Heart right ventricle (tissue), 16 donors: ENCODE results near the gene SLCO2B1. TPM values are rescaled to one million over a fixed set of nuclear protein-coding genes. Genes with fewer than 3 reads are reported as not detected.
A peak's percentile ranks its signal among the peaks of the same experiment; 100 is the strongest.

Experiments
- ATAC-seq, 8 donors: fragments of 200-7000 bp; cut with Tn5 transposase; one replicate each; pipeline ENCODE4 v1.9.1; 2020; ENCODE audit warnings: mild to moderate bottlenecking in 8 of 8, moderate library complexity in 8 of 8, moderate number of reproducible peaks in 1 of 8
- DNase-seq, 2 donors: peaks; one replicate each; pipeline ENCODE4 v3.0.0-alpha.2; 2020
- H3K27ac ChIP-seq, 10 donors: fragments of 200-600 bp; sonication (generic) in 2 of 10; one replicate each; pipeline versions ENCODE4 v1.5.0 to v1.8.0; 2020 to 2022; ENCODE audit warnings: mild to moderate bottlenecking in 3 of 10
- H3K27me3 ChIP-seq, 7 donors: fragments of 200-600 bp; one replicate each; pipeline ENCODE4 v1.8.0; 2021 to 2022; ENCODE audit warnings: mild to moderate bottlenecking in 2 of 7
- H3K36me3 ChIP-seq, 9 donors: fragments of 200-600 bp; sonication (generic) in 1 of 9; one replicate each; pipeline versions ENCODE4 v1.5.0 to v1.8.0; 2020 to 2022; ENCODE audit warnings: mild to moderate bottlenecking in 2 of 9
- H3K4me1 ChIP-seq, 9 donors: fragments of 200-600 bp; sonication (generic) in 1 of 9; one replicate each; pipeline versions ENCODE4 v1.5.0 to v1.8.0; 2020 to 2022; ENCODE audit warnings: mild to moderate bottlenecking in 4 of 9
- H3K4me3 ChIP-seq, 10 donors: fragments of 200-600 bp; sonication (generic) in 2 of 10; one replicate each; pipeline versions ENCODE4 v1.5.0 to v1.8.0; 2020 to 2022; ENCODE audit warnings: mild to moderate bottlenecking in 7 of 10, moderate library complexity in 2 of 10
- H3K9me3 ChIP-seq, 11 donors: fragments of 200-600 bp in 10 of 11; sonication (generic) in 2 of 11; one replicate each; pipeline versions ENCODE4 v1.5.0 to v1.8.0; 2013 to 2022; ENCODE audit warnings: mild to moderate bottlenecking in 2 of 11, control low read depth in 1 of 11, moderate library complexity in 1 of 11
- CTCF ChIP-seq, 9 donors: fragments of 200-600 bp; sonication (generic) in 2 of 9; IDR thresholded peaks; one replicate each; pipeline versions ENCODE4 v1.5.0 to v1.8.0; 2021 to 2022; ENCODE audit warnings: antibody characterized with exemption in 9 of 9, mild to moderate bottlenecking in 5 of 9, moderate library complexity in 1 of 9
- WGBS, 2 donors: extraction: QIAGEN DNeasy Blood & Tissue Kit; methylation state at CpG; one replicate each; pipeline ENCODE4 v1.1.7; 2013; ENCODE audit warnings: inconsistent platforms in 1 of 2; 5-methylcytosine and 5-hydroxymethylcytosine counted together
- intact Hi-C, 10 donors: fragments of 100-400 bp; cut with DNase I; formaldehyde crosslinking; loops; one replicate each; pipeline versions ENCODE4 v1.11.1 to v1.14.2; 2022
- polyA plus RNA-seq, 2 donors: library from polyadenylated mRNA; stranded (reverse); fragments of 200-250 nt; gene quantifications; one replicate each; pipeline ENCODE4 v1.2.3, GENCODE V29; 2013
- total RNA-seq, 10 donors: library from RNA; stranded (reverse); fragmentation: NEBNext Ultra II Directional in 3 of 10; extraction: Animal tissue kit (Norgen Biotek cat#: 25700) in 3 of 10; gene quantifications; one replicate each; pipeline versions ENCODE4 v1.2.1 to v1.2.4, GENCODE V29; 2021 to 2023
- donor health status: Arrhythmogenic right ventricular cardiomyopathy.
- donor health status: ischemic (EF 13 %, LVEDD 7.1; RV severe dilation, severe dysfunction).
- donor health status: healthy with polysubstance abuse.
- donor health status: DM: no; HTN: yes; CAD: no.
- donor health status: DM: no; HTN: no; CAD: no.
- donor health status: ischemic (EF 25% LVEDD 6.9; RV normal size, moderate dysfunction).
- donor health status: ischemic (EF 25% LVEDD 5.7; RV mildly dilated, moderate dysfunction).
- donor health status: healthy.
- donor health status: DM: yes; HTN: yes; CAD: no.
- donor health status: Ischemic cardiomyopathy.
- donor health status: ischemic (EF 35%, LVEDD 5.7; RV mildly dilated, moderate dysfunction).
- donor health status: nonischemic (EF 11% LVEDD 7.7; RV severe dilation, severe dysfunction).
- donor health status: DM: yes; HTN: yes; CAD: no.
- donor health status: PGD.
- donor health status: ischemic (EF 29% LVEDD 5.4; RV normal size, mild dysfunction).
- donor health status: nonischemic (EF 23%, LVEDD 6.1; RV moderate dilation, normal function).

Gene SLCO2B1
- total and polyA plus RNA-seq, 12 donors = 5.2 to 69.0 (median 16.9) TPM

DNA sequence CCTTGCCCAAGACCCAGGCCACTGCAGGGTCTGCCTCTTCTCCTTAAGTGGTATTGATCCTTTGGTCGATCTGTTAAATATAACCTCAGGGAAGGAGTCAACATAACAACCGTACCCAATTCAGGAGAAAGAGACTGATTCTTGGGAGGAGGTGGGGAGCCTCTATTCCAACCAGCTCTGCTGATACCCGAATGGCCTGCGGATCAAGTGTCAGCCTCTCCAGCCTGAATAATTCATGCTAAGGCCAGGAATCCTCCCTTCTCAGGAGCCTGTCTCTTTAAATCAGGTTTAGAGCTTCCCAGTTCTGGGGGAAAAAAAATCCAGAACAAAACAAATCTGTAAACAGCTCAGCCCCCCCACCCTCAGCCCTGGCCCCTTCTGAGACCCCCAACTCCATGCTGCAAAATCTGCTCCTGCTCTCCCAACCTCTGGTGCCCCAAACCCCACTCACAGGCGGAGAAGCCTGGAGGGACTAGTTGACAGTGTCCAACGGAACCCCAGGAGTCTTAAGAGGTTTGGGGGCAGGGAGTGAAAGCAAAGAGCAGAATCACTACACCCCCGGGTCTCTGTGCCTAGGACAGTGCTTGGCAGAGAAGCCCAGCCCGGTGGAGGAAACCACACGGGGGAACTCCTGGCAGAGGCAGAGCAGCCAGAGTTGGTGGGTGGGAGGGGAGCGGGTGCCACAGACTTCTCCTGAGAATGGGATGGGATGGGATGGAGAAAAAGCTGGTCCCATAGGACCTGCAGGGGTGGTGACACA, 88.8 kb downstream of the SLCO2B1 start:
- no peaks in the 10 kb centered on the region for H3K9me3 ChIP-seq
- no peak overlapping the region for H3K27ac ChIP-seq
- DNase-seq (no peak), ATAC-seq (no peak)
- H3K36me3 ChIP-seq = no peaks in the 10 kb centered on the region
- H3K4me3 ChIP-seq = no peak overlapping the region
- peaks cover 10 to 75% (median 59%) of the 10 kb centered on the region in 7 donors for H3K27me3 ChIP-seq
- 52% methylated on average over 10 of the region's 10 CpGs for WGBS, 2 donors
- peaks cover 0 to 13% (median 8%) of the 10 kb centered on the region in 9 donors for H3K4me1 ChIP-seq
- TF ChIP-seq CTCF (IDR thresholded peaks at IDR 0.05) = no peak
- intact Hi-C loops = loop anchor here in 6 of 10 donors (2.0 to 10.0 kb wide), 6 partner anchors 32 to 315 kb away; no protein-coding TSS in a partner anchor

DNA sequence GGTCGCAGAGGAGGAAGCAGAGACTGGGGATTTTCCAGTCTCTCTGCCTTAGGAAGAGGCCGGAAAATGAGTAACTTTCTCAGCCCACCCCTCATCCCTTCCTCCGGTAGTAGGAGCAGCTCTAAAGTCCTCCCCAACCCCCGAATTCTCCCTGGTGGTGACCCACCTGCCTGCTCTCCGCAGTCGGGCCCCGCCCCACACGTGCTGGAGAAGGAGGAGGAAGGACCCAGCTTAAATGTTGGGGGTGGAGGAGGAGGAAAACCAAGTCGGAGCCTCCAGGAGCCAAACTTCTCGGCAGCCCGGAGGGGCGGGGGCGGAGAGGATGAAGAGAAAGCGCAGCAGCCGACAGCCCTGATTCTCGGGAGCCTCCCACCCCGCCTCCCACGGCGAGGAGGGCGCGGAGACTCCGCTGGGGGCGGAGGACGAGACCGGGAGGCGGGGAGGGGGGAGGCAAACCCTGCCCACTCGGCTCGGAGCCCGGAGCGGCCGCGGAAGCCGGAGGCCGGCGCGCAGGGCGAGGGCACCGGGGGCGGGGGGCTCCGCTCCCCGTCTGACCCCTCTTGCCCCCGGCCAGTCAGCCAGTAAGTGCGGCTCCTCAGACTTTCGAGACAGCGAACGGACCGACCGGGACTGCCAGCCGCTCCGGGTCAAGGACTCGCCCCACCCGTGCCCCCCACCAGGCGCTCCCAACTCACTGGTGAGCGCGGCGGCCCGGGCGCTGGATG, 89.6 kb downstream of the SLCO2B1 start, which contains the start of gene TPBGL:
Gene TPBGL (plus strand): TSS at position 464 of the 725 bp plus-strand sequence. CDS start 276 bp downstream, outside the sequence.
- H3K9me3 ChIP-seq = no peaks in the 10 kb centered on the region
- intact Hi-C loops = loop anchor here in 6 of 10 donors (2.0 to 10.0 kb wide), 6 partner anchors 33 to 316 kb away; no protein-coding TSS in a partner anchor
- WGBS, 2 donors = 2% methylated on average over 43 to 58 of the region's 58 CpGs
- peaks cover 0 to 13% (median 8%) of the 10 kb centered on the region in 9 donors for H3K4me1 ChIP-seq
- H3K27ac ChIP-seq = no peak within 1 kb of the TSS
- DNase-seq (peak in 1 of 2 donors; percentile 28), ATAC-seq (peak in 3 of 8 donors; percentile 27 to 40 (median 35))
- TF ChIP-seq CTCF (IDR thresholded peaks at IDR 0.05) = no peak
- peaks cover 10 to 83% (median 63%) of the 10 kb centered on the region in 7 donors for H3K27me3 ChIP-seq
- H3K4me3 ChIP-seq = peak within 1 kb of the TSS in 9 of 10 donors; percentile 33 to 52 (median 45)
- H3K36me3 ChIP-seq = no peaks in the 10 kb centered on the region

GRCh38 chr11:75241036-75241905, 90.4 kb downstream of the SLCO2B1 start:
- WGBS, 2 donors = 1% methylated on average over 105 to 140 of the region's 140 CpGs
- TF ChIP-seq CTCF (IDR thresholded peaks at IDR 0.05) = peak; percentile 51 to 99 (median 87)
- no peaks in the 10 kb centered on the region for H3K36me3 ChIP-seq
- DNase-seq = peak; percentile 78 to 90
- peak; percentile 84 to 96 (median 93) for ATAC-seq
- H3K4me3 ChIP-seq = peak overlapping the region in 9 of 10 donors; percentile 33 to 52 (median 45)
- peaks cover 0 to 13% (median 8%) of the 10 kb centered on the region in 9 donors for H3K4me1 ChIP-seq
- intact Hi-C loops = loop anchor here in 6 of 10 donors (2.0 to 10.0 kb wide), 6 partner anchors 34 to 316 kb away; no protein-coding TSS in a partner anchor
- H3K27ac ChIP-seq = no peak overlapping the region
- no peaks in the 10 kb centered on the region for H3K9me3 ChIP-seq
- peaks cover 10 to 86% (median 63%) of the 10 kb centered on the region in 7 donors for H3K27me3 ChIP-seq
